Stimulated activated CD4-positive, alpha-beta T cell treated with anti-CD3 and anti-CD28 coated beads, Interleukin-1b, Interleukin-23, amount 100 ng/mL, for 1 hour (primary cell): ENCODE results near the gene CACNA1B.
"Not testable (repeated sequence)": the region's sequence is repeated elsewhere in the genome, so short reads cannot be mapped to it uniquely, and the experiment has no call there.

Experiments used
- DNase-seq, 2 donors: peaks; one replicate each; pipeline ENCODE4 v3.0.0-alpha.2; 2020; ENCODE audit warnings: low read depth in 2 of 2

CACNA1B gene

GRCh38 chr9:138073408-138073807, 195.8 kb downstream of the CACNA1B start:
- no peak for DNase-seq

GRCh38 chr9:138073808-138074207, 196.2 kb downstream of the CACNA1B start:
- no peak for DNase-seq

GRCh38 chr9:138074516-138074915, 196.9 kb downstream of the CACNA1B start:
- DNase-seq: no peak

GRCh38 chr9:138075496-138075895, 197.9 kb downstream of the CACNA1B start:
- no peak for DNase-seq

GRCh38 chr9:138075961-138076649, 198.5 kb downstream of the CACNA1B start:
- DNase-seq: no peak

- DNase-seq: no peak
These were observed 199.0 kb downstream of the CACNA1B start for GRCh38 chr9:138076650-138077009.

GRCh38 chr9:138077126-138077525, 199.5 kb downstream of the CACNA1B start:
- DNase-seq: no peak

- DNase-seq: no peak
These were observed 200.4 kb downstream of the CACNA1B start for GRCh38 chr9:138077898-138078540.

GRCh38 chr9:138078846-138079245, 201.3 kb downstream of the CACNA1B start:
- no peak for DNase-seq

GRCh38 chr9:138080979-138081378, 203.4 kb downstream of the CACNA1B start:
- DNase-seq: no peak

GRCh38 chr9:138082918-138083636, 205.5 kb downstream of the CACNA1B start:
- no peak for DNase-seq

GRCh38 chr9:138083873-138084272, 206.3 kb downstream of the CACNA1B start:
- no peak for DNase-seq

GRCh38 chr9:138085568-138085967, 208.0 kb downstream of the CACNA1B start:
- DNase-seq: no peak

- not testable (repeated sequence) for DNase-seq
These were observed 214.5 kb downstream of the CACNA1B start for GRCh38 chr9:138092057-138092456.

- DNase-seq: no peak
These were observed 216.4 kb downstream of the CACNA1B start for GRCh38 chr9:138094028-138094427.

GRCh38 chr9:138095813-138096518, 218.4 kb downstream of the CACNA1B start:
- DNase-seq: no peak

- no peak for DNase-seq
These were observed 218.9 kb downstream of the CACNA1B start for GRCh38 chr9:138096519-138096845.

- no peak for DNase-seq
These were observed 220.0 kb downstream of the CACNA1B start for GRCh38 chr9:138097501-138097991.

GRCh38 chr9:138098116-138098907, 220.7 kb downstream of the CACNA1B start:
- no peak for DNase-seq

GRCh38 chr9:138098908-138099791, 221.6 kb downstream of the CACNA1B start:
- no peak for DNase-seq
